ENCODE measurements around the gene NRL. TPM values are rescaled to one million over a fixed set of nuclear protein-coding genes. Genes with fewer than 3 reads are reported as not detected.

NRL gene
- total and polyA plus RNA-seq, 2 donors (not counting 1 experiment from before 2014, with no cell fraction given): 0.45 to 0.99 TPM

GRCh38 chr14:24160850-24161804 lies 46.4 kb upstream of the NRL start, which contains the start of gene IRF9:
Gene IRF9, plus strand, starts transcription at chr14:24161265. Its CDS starts 880 bp downstream, at chr14:24162145.
- Histone ChIP-seq H3K36me3 (ENCODE audit: control insufficient read depth, insufficient read depth, low read length) (peaks cover 42% of the 10 kb centered on the region), H3K4me3 (replicated peaks in 1 of 4; ENCODE audit: control extremely low read depth in 1 of 4, insufficient read depth in 1 of 4, low read depth in 3 of 4, low read length in 4 of 4) (peak within 1 kb of the TSS; percentile 68 to 100 (median 85)), H3K9me3 (ENCODE audit: control insufficient read depth, insufficient read depth, low read depth, low read length) (no peaks in the 10 kb centered on the region), H4K20me1 (ENCODE audit: control insufficient read depth, extremely low read depth, insufficient read depth, low read length) (no peaks in the 10 kb centered on the region), H3K27ac (ENCODE audit: insufficient read depth, low read length) (peak within 1 kb of the TSS; percentile 91), H3K4me1 (ENCODE audit: control insufficient read depth, extremely low read depth, insufficient read depth, low read length) (peaks cover 10% of the 10 kb centered on the region), H3K79me2 (ENCODE audit: control insufficient read depth, insufficient read depth, low read length) (peaks cover 19% of the 10 kb centered on the region), H3K4me2 (ENCODE audit: extremely low read depth, insufficient read depth, low read length) (peak within 1 kb of the TSS; percentile 89), H3K9ac (ENCODE audit: insufficient read depth, low read length) (peak within 1 kb of the TSS; percentile 67), H3K27me3 (ENCODE audit: control insufficient read depth, insufficient read depth, low read length) (no peaks in the 10 kb centered on the region), H2AFZ (ENCODE audit: low read length) (no peak within 1 kb of the TSS)
- peak; percentile 75 to 94 for TF ChIP-seq CTCF (conservative IDR thresholded peaks at IDR 0.05 in 1 of 2, IDR thresholded peaks at IDR 0.05 in 1 of 2; ENCODE audit: low read depth in 1 of 2, low read length in 2 of 2)
- TF ChIP-seq EZH2 (IDR thresholded peaks at IDR 0.05; ENCODE audit: low read length, missing control alignments): no peak
- peak; percentile 87 to 94 for DNase-seq (ENCODE audit: low read depth in 2 of 2)

- Histone ChIP-seq H3K4me2 (ENCODE audit: extremely low read depth, insufficient read depth, low read length) (no peak overlapping the region), H3K4me1 (ENCODE audit: control insufficient read depth, extremely low read depth, insufficient read depth, low read length) (peaks cover 10% of the 10 kb centered on the region), H3K79me2 (ENCODE audit: control insufficient read depth, insufficient read depth, low read length) (peaks cover 19% of the 10 kb centered on the region), H3K9ac (ENCODE audit: insufficient read depth, low read length) (no peak overlapping the region), H3K36me3 (ENCODE audit: control insufficient read depth, insufficient read depth, low read length) (peaks cover 40% of the 10 kb centered on the region), H3K9me3 (ENCODE audit: control insufficient read depth, insufficient read depth, low read depth, low read length) (no peaks in the 10 kb centered on the region), H3K27me3 (ENCODE audit: control insufficient read depth, insufficient read depth, low read length) (no peaks in the 10 kb centered on the region), H4K20me1 (ENCODE audit: control insufficient read depth, extremely low read depth, insufficient read depth, low read length) (no peaks in the 10 kb centered on the region), H2AFZ (ENCODE audit: low read length) (no peak overlapping the region), H3K27ac (ENCODE audit: insufficient read depth, low read length) (peak overlapping the region; percentile 91), H3K4me3 (replicated peaks in 1 of 4; ENCODE audit: control extremely low read depth in 1 of 4, insufficient read depth in 1 of 4, low read depth in 3 of 4, low read length in 4 of 4) (no peak overlapping the region)
- TF ChIP-seq EZH2 (IDR thresholded peaks at IDR 0.05; ENCODE audit: low read length, missing control alignments) (no peak), CTCF (conservative IDR thresholded peaks at IDR 0.05 in 1 of 2, IDR thresholded peaks at IDR 0.05 in 1 of 2; ENCODE audit: low read depth in 1 of 2, low read length in 2 of 2) (no peak)
- no peak for DNase-seq (ENCODE audit: low read depth in 2 of 2)
Measured at GRCh38 chr14:24160499-24160849, 45.7 kb upstream of the NRL start.

- H3K79me2 ChIP-seq (ENCODE audit: control insufficient read depth, insufficient read depth, low read length): peaks cover 19% of the 10 kb centered on the region
Measured at GRCh38 chr14:24159777-24160498, 45.2 kb upstream of the NRL start.

More at GRCh38 chr14:24159777-24160498, 45.2 kb upstream of the NRL start:
- TF ChIP-seq EZH2 (IDR thresholded peaks at IDR 0.05; ENCODE audit: low read length, missing control alignments) (no peak), CTCF (conservative IDR thresholded peaks at IDR 0.05 in 1 of 2, IDR thresholded peaks at IDR 0.05 in 1 of 2; ENCODE audit: low read depth in 1 of 2, low read length in 2 of 2) (no peak)
- Histone ChIP-seq H3K9me3 (ENCODE audit: control insufficient read depth, insufficient read depth, low read depth, low read length) (no peaks in the 10 kb centered on the region), H3K36me3 (ENCODE audit: control insufficient read depth, insufficient read depth, low read length) (peaks cover 36% of the 10 kb centered on the region), H3K27me3 (ENCODE audit: control insufficient read depth, insufficient read depth, low read length) (no peaks in the 10 kb centered on the region), H3K27ac (ENCODE audit: insufficient read depth, low read length) (no peak overlapping the region), H3K9ac (ENCODE audit: insufficient read depth, low read length) (no peak overlapping the region), H4K20me1 (ENCODE audit: control insufficient read depth, extremely low read depth, insufficient read depth, low read length) (no peaks in the 10 kb centered on the region), H3K4me3 (replicated peaks in 1 of 4; ENCODE audit: control extremely low read depth in 1 of 4, insufficient read depth in 1 of 4, low read depth in 3 of 4, low read length in 4 of 4) (no peak overlapping the region), H3K4me2 (ENCODE audit: extremely low read depth, insufficient read depth, low read length) (no peak overlapping the region), H2AFZ (ENCODE audit: low read length) (no peak overlapping the region), H3K4me1 (ENCODE audit: control insufficient read depth, extremely low read depth, insufficient read depth, low read length) (peaks cover 10% of the 10 kb centered on the region)
- DNase-seq (ENCODE audit: low read depth in 2 of 2): no peak

Data from fibroblast of lung (primary cell).